ENCODE data around the gene SYDE1.

- TF ChIP-seq POLR2A (IDR thresholded peaks at IDR 0.05; ENCODE audit: low read depth, low read length): no peak
- TF ChIP-seq TAF1 (IDR thresholded peaks at IDR 0.05; ENCODE audit: borderline replicate concordance, low read depth, low read length): no peak
These were observed 46.9 kb downstream of the SYDE1 start for GRCh38 chr19:15154002-15154612.

Data from GM12892 (cell line).